GM20000 (cell line): ENCODE measurements around the gene RFC3.

Experiments used
- DNase-seq: peaks from one replicate; pipeline ENCODE4 v3.0.0; 2012; ENCODE audit warnings: low spot score
- CTCF ChIP-seq: IDR thresholded peaks from 2 replicates; pipeline ENCODE4 v1.5.1; 2012; ENCODE audit warnings: mild to moderate bottlenecking, control low read depth; ENCODE audit errors: extremely low read depth, missing control alignments

Gene RFC3

GRCh38 chr13:33784738-33785137 lies 33.2 kb upstream of the RFC3 start:
- no peak for DNase-seq
- no peak for TF ChIP-seq CTCF

- no peak for DNase-seq
- TF ChIP-seq CTCF: no peak
Measured at GRCh38 chr13:33785384-33785783, 32.6 kb upstream of the RFC3 start.

GRCh38 chr13:33787051-33787591 lies 30.8 kb upstream of the RFC3 start:
- peak; percentile 28 for DNase-seq

GRCh38 chr13:33789066-33789606 lies 28.8 kb upstream of the RFC3 start:
- DNase-seq: no peak
- TF ChIP-seq CTCF: no peak

More at GRCh38 chr13:33787051-33787591, 30.8 kb upstream of the RFC3 start:
- TF ChIP-seq CTCF: no peak

GRCh38 chr13:33789739-33790138 lies 28.2 kb upstream of the RFC3 start:
- no peak for TF ChIP-seq CTCF
- no peak for DNase-seq

- no peak for DNase-seq
- no peak for TF ChIP-seq CTCF
Measured at GRCh38 chr13:33793726-33794125, 24.2 kb upstream of the RFC3 start.

GRCh38 chr13:33794576-33794975 lies 23.4 kb upstream of the RFC3 start:
- TF ChIP-seq CTCF: no peak
- DNase-seq: no peak
